Liver (tissue), 9 donors: ENCODE measurements around the gene MAPRE3. TPM values are rescaled to one million over a fixed set of nuclear protein-coding genes. Genes with fewer than 3 reads are reported as not detected.

Source experiments
- DNase-seq: peaks from one replicate; pipeline ENCODE4 v3.0.0-alpha.2; 2017; ENCODE audit warnings: low spot score
- H3K27ac ChIP-seq, 2 donors: one replicate each; pipeline ENCODE4 v1.7.0; 2013; ENCODE audit warnings: inconsistent platforms in 2 of 2, low read length in 2 of 2, control low read depth in 1 of 2, low read depth in 1 of 2, mild to moderate bottlenecking in 1 of 2
- H3K27me3 ChIP-seq, 4 donors: one replicate each; pipeline versions ENCODE4 v1.6.1 to v1.7.0; 2013; ENCODE audit warnings: low read length in 3 of 4, inconsistent platforms in 1 of 4, mild to moderate bottlenecking in 1 of 4, moderate library complexity in 1 of 4; ENCODE audit not compliant: control insufficient read depth in 4 of 4, insufficient read depth in 4 of 4
- H3K36me3 ChIP-seq, 4 donors: one replicate each; pipeline versions ENCODE4 v1.6.1 to v1.7.0; 2013; ENCODE audit warnings: low read length in 3 of 4, mild to moderate bottlenecking in 3 of 4, low read depth in 1 of 4, moderate library complexity in 1 of 4; ENCODE audit not compliant: control insufficient read depth in 4 of 4, insufficient read depth in 3 of 4
- H3K4me1 ChIP-seq, 4 donors: one replicate each; pipeline versions ENCODE4 v1.6.1 to v1.7.0; 2013; ENCODE audit warnings: low read length in 3 of 4, mild to moderate bottlenecking in 3 of 4, moderate library complexity in 1 of 4; ENCODE audit not compliant: control insufficient read depth in 4 of 4, insufficient read depth in 4 of 4
- H3K4me3 ChIP-seq, 3 donors: one replicate each; pipeline versions ENCODE4 v1.6.1 to v1.7.0; 2013; ENCODE audit warnings: low read length in 3 of 3, control low read depth in 1 of 3, low read depth in 1 of 3, mild to moderate bottlenecking in 1 of 3
- H3K9ac ChIP-seq, 2 donors: one replicate each; pipeline ENCODE4 v1.7.0; 2013; ENCODE audit warnings: low read length in 2 of 2, mild to moderate bottlenecking in 2 of 2, moderate library complexity in 2 of 2, control low read depth in 1 of 2, low read depth in 1 of 2
- H3K9me3 ChIP-seq, 4 donors: one replicate each; pipeline versions ENCODE4 v1.6.1 to v1.7.0; 2013; ENCODE audit warnings: low read length in 3 of 4; ENCODE audit not compliant: control insufficient read depth in 4 of 4
- ATF3 ChIP-seq: IDR thresholded peaks from 2 replicates; pipeline ENCODE4 v1.6.1; 2016; ENCODE audit warnings: antibody characterized with exemption
- CTCF ChIP-seq: fragments of 150-350 bp; IDR thresholded peaks from 2 replicates; pipeline ENCODE4 v1.5.1; 2017; ENCODE audit warnings: improper control_type of control experiment, low read depth, low read length; ENCODE audit not compliant: missing input control
- EGR1 ChIP-seq, 2 donors: IDR thresholded peaks; 2 replicates each; pipeline ENCODE4 v1.6.1; 2016 to 2018; ENCODE audit warnings: antibody characterized with exemption in 2 of 2, low read depth in 2 of 2
- FOXA1 ChIP-seq: IDR thresholded peaks from 2 replicates; pipeline ENCODE4 v1.6.1; 2016; ENCODE audit warnings: antibody characterized with exemption
- FOXA2 ChIP-seq: IDR thresholded peaks from 2 replicates; pipeline ENCODE4 v1.6.1; 2016; ENCODE audit warnings: antibody characterized with exemption
- GABPA ChIP-seq, 2 donors: IDR thresholded peaks in 1 of 2; conservative IDR thresholded peaks in 1 of 2; 2 replicates each; pipeline ENCODE4 v1.6.1; 2016; ENCODE audit warnings: antibody characterized with exemption in 2 of 2, mild to moderate bottlenecking in 1 of 2, moderate library complexity in 1 of 2
- HNF4A ChIP-seq, 2 donors: conservative IDR thresholded peaks; 2 replicates each; pipeline ENCODE4 v1.6.1; 2016; ENCODE audit warnings: antibody characterized with exemption in 2 of 2, mild to moderate bottlenecking in 2 of 2
- HNF4G ChIP-seq: IDR thresholded peaks from 2 replicates; pipeline ENCODE4 v1.6.1; 2016; ENCODE audit warnings: antibody characterized with exemption
- JUND ChIP-seq, 2 donors: IDR thresholded peaks; 2 replicates each; pipeline ENCODE4 v1.6.1; 2016; ENCODE audit warnings: antibody characterized with exemption in 2 of 2
- MAX ChIP-seq: IDR thresholded peaks from 2 replicates; pipeline ENCODE4 v1.6.1; 2016; ENCODE audit warnings: antibody characterized with exemption
- NR2F2 ChIP-seq: IDR thresholded peaks from 2 replicates; pipeline ENCODE4 v1.6.1; 2016; ENCODE audit warnings: antibody characterized with exemption
- RAD21 ChIP-seq, 2 donors: IDR thresholded peaks; 2 replicates each; pipeline ENCODE4 v1.6.1; 2016; ENCODE audit warnings: antibody characterized with exemption in 2 of 2, mild to moderate bottlenecking in 2 of 2
- REST ChIP-seq: IDR thresholded peaks from 2 replicates; pipeline ENCODE4 v1.6.1; 2016; ENCODE audit warnings: antibody characterized with exemption, mild to moderate bottlenecking
- RXRA ChIP-seq, 2 donors: IDR thresholded peaks; 2 replicates each; pipeline ENCODE4 v1.6.1; 2017 to 2018; ENCODE audit warnings: antibody characterized with exemption in 2 of 2, mild to moderate bottlenecking in 1 of 2
- SP1 ChIP-seq: IDR thresholded peaks from 2 replicates; pipeline ENCODE4 v1.6.1; 2018; ENCODE audit warnings: antibody characterized with exemption, mild to moderate bottlenecking
- TAF1 ChIP-seq: conservative IDR thresholded peaks from 2 replicates; pipeline ENCODE4 v1.6.1; 2016; ENCODE audit warnings: antibody characterized with exemption, mild to moderate bottlenecking
- YY1 ChIP-seq: IDR thresholded peaks from 2 replicates; pipeline ENCODE4 v1.6.1; 2016; ENCODE audit warnings: antibody characterized with exemption, mild to moderate bottlenecking
- ZBTB33 ChIP-seq: IDR thresholded peaks from 2 replicates; pipeline ENCODE4 v1.6.1; 2016; ENCODE audit warnings: antibody characterized with exemption
- WGBS: extraction: QIAGEN DNeasy Blood & Tissue Kit; methylation state at CpG from one replicate; pipeline ENCODE4 v1.1.7; 2013; 5-methylcytosine and 5-hydroxymethylcytosine counted together
- polyA plus RNA-seq, 2 donors: library from polyadenylated mRNA; stranded (reverse) in 1 of 2; unstranded in 1 of 2; fragments of 200-250 nt in 1 of 2; fragments of >200 nt in 1 of 2; fragmentation: Nextera tagmentation in 1 of 2; extraction: Ambion mirVana in 1 of 2; gene quantifications; one replicate each; pipeline versions ENCODE4 v1.2.1 to v1.2.3, GENCODE V29; 2013 to 2015
- total RNA-seq, 2 donors: library from RNA; depleted of rRNA; stranded (reverse); fragments of >200 nt; gene quantifications; one replicate each; pipeline ENCODE4 v1.2.3, GENCODE V29; 2014
- donor health status: healthy.
- donor health status: healthy.
- donor health status: healthy.
- donor health status: healthy.
- donor health status: healthy.

Gene MAPRE3
- total and polyA plus RNA-seq, 4 donors: 1.0 to 15.8 (median 9.8) TPM

GRCh38 chr2:27051902-27052645 lies 81.6 kb downstream of the MAPRE3 start:
- no peak for DNase-seq
- Histone ChIP-seq H3K27me3 (no peaks in the 10 kb centered on the region), H3K36me3 (peaks cover 0 to 18% (median 16%) of the 10 kb centered on the region in 4 donors), H3K9me3 (no peaks in the 10 kb centered on the region), H3K4me3 (peak overlapping the region; percentile 72 to 84 (median 83)), H3K4me1 (peaks cover 6 to 24% (median 14%) of the 10 kb centered on the region in 4 donors), H3K9ac (no peak overlapping the region), H3K27ac (peak overlapping the region in 1 of 2 donors; percentile 77)
- TF ChIP-seq TAF1 (no peak), HNF4A (conservative IDR thresholded peaks at IDR 0.05) (no peak), CTCF (no peak), SP1 (no peak), GABPA (IDR thresholded peaks at IDR 0.05 in 1 of 2, conservative IDR thresholded peaks at IDR 0.05 in 1 of 2) (no peak), EGR1 (IDR thresholded peaks at IDR 0.05; ENCODE audit: low read depth in 2 of 2) (no peak), JUND (IDR thresholded peaks at IDR 0.05) (no peak), YY1 (no peak)
- WGBS: 7% methylated on average over 24 of the region's 24 CpGs

- peaks cover 6 to 24% (median 14%) of the 10 kb centered on the region in 4 donors for H3K4me1 ChIP-seq
- no peak overlapping the region for H3K4me3 ChIP-seq
- H3K27me3 ChIP-seq: no peaks in the 10 kb centered on the region
- peaks cover 0 to 18% (median 16%) of the 10 kb centered on the region in 4 donors for H3K36me3 ChIP-seq
- no peaks in the 10 kb centered on the region for H3K9me3 ChIP-seq
- 87% methylated on average over 11 of the region's 11 CpGs for WGBS
- TF ChIP-seq RAD21 (IDR thresholded peaks at IDR 0.05) (no peak), EGR1 (IDR thresholded peaks at IDR 0.05; ENCODE audit: low read depth in 2 of 2) (no peak), SP1 (no peak), CTCF (no peak), ZBTB33 (no peak), RXRA (IDR thresholded peaks at IDR 0.05) (no peak), JUND (IDR thresholded peaks at IDR 0.05) (no peak), HNF4G (no peak), ATF3 (no peak), HNF4A (conservative IDR thresholded peaks at IDR 0.05) (no peak), YY1 (no peak), TAF1 (no peak), FOXA2 (no peak), GABPA (IDR thresholded peaks at IDR 0.05 in 1 of 2, conservative IDR thresholded peaks at IDR 0.05 in 1 of 2) (no peak), MAX (no peak), NR2F2 (no peak), FOXA1 (no peak), REST (no peak)
- DNase-seq: no peak
- H3K27ac ChIP-seq: no peak overlapping the region
- no peak overlapping the region for H3K9ac ChIP-seq
Observed at GRCh38 chr2:27053321-27053720, 82.9 kb downstream of the MAPRE3 start.
